ENCODE measurements around the gene MICAL2. TPM values are rescaled to one million over a fixed set of nuclear protein-coding genes. Genes with fewer than 3 reads are reported as not detected.

The MICAL2 gene
- total and polyA plus RNA-seq, 2 of the 13 experiments (the other 11 are each of a cell fraction or from before 2014, with no cell fraction given): 0.78 to 1.1 TPM

- TF ChIP-seq RXRB (CRISPR knock-in tag; IDR thresholded peaks at IDR 0.05; ENCODE audit: borderline replicate concordance) (peak; percentile 64; the same call in 1 of the 2 replicates), AHR (CRISPR knock-in tag; IDR thresholded peaks at IDR 0.05) (no peak), PITX1 (CRISPR knock-in tag; IDR thresholded peaks at IDR 0.05) (peak; percentile 53), GFI1 (CRISPR knock-in tag; IDR thresholded peaks at IDR 0.05; ENCODE audit: borderline replicate concordance) (peak; percentile 94), EP300 (IDR thresholded peaks at IDR 0.05; ENCODE audit: low read depth in 2 of 2, low read length in 2 of 2) (peak in 1 of 2 experiments; percentile 53; a peak in 2 of 4 replicates), EP300 (CRISPR knock-in tag; IDR thresholded peaks at IDR 0.05; ENCODE audit: borderline replicate concordance) (no peak; the same call in 1 of the 2 replicates), IRF2 (CRISPR knock-in tag; IDR thresholded peaks at IDR 0.05) (peak; percentile 38; the same call in 1 of the 2 replicates), CCAR2 (optimal IDR thresholded peaks at IDR 0.05; ENCODE audit: low read depth, low read length) (no peak), HMG20A (CRISPR knock-in tag; IDR thresholded peaks at IDR 0.05; ENCODE audit: borderline replicate concordance) (peak; percentile 48; the same call in 1 of the 2 replicates), ZNF792 (CRISPR knock-in tag; IDR thresholded peaks at IDR 0.05) (peak; percentile 30; the same call in 1 of the 2 replicates), ZNF550 (CRISPR knock-in tag; IDR thresholded peaks at IDR 0.05; ENCODE audit: borderline replicate concordance) (no peak), ERF (CRISPR knock-in tag; IDR thresholded peaks at IDR 0.05) (peak; percentile 37; the same call in 1 of the 2 replicates), ZEB1 (IDR thresholded peaks at IDR 0.05; ENCODE audit: insufficient replicate concordance, low read depth) (peak; percentile 72)
These were observed 108.5 kb downstream of the MICAL2 start (continued) for GRCh38 chr11:12218909-12219308.

DNA sequence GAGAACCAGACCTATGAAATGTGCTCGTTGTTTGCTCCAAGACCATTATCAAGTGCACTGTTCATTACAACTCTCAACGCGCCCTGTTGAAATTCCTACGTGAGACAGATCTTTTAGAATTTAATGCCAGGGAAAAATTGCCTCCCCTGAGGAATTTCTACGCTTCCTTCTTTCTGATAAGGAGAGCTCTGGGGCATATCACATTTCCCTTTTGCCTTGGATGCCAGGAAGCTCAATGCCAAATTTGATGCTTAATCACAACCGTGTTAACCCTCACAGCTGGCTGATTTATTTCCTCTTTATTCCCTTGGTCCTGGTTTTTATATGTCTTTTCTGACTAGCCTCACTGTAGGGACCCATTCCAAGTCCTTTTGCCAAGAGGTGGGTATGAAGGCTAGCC lies 109.4 kb downstream of the MICAL2 start:
- H3K36me3 ChIP-seq (replicated peaks in 1 of 2; ENCODE audit: control insufficient read depth in 1 of 2, insufficient read depth in 2 of 2, low read length in 2 of 2): no peaks in the 10 kb centered on the region
- no peak overlapping the region for H3K4me3 ChIP-seq (replicated peaks in 1 of 3; ENCODE audit: insufficient read depth in 1 of 3, low read depth in 2 of 3, low read length in 3 of 3)
- no peak overlapping the region for H2AFZ ChIP-seq (ENCODE audit: low read length)
- no peaks in the 10 kb centered on the region for H4K20me1 ChIP-seq (ENCODE audit: insufficient read depth, low read length)
- H3K27me3 ChIP-seq (ENCODE audit: control insufficient read depth in 1 of 2, insufficient read depth in 2 of 2, low read length in 2 of 2): no peaks in the 10 kb centered on the region
- ATAC-seq (no peak), FAIRE-seq (no peak), DNase-seq (ENCODE audit: low spot score) (no peak)
- POLR2A ChIA-PET: interaction anchor here (0.9 kb wide), 1 partner anchor 152 kb away, joined by 4 read pairs; no protein-coding TSS in a partner anchor
- no peak overlapping the region for H3K9ac ChIP-seq (ENCODE audit: insufficient read depth, low read depth, low read length)
- in situ Hi-C loops (cut with HindIII; ENCODE audit: extremely low pct_ligation_motif_present, low pct_unique_long_range_greater_than_20kb) (no loop called here), intact Hi-C loops (cut with micrococcal nuclease; ENCODE audit: unreplicated experiment) (no loop called here)
- no TSS peak for BruUV-seq (replicated peaks)
- H3K27ac ChIP-seq (ENCODE audit: extremely low read length, insufficient read depth, low read length): no peak overlapping the region
- no peaks in the 10 kb centered on the region for H3K79me2 ChIP-seq (ENCODE audit: insufficient read depth, low read length)
- H3K4me2 ChIP-seq (ENCODE audit: low read depth, low read length): no peak overlapping the region
- H3K9me3 ChIP-seq (ENCODE audit: low read length): no peaks in the 10 kb centered on the region
- 86% methylated on average over 6 of the region's 6 CpGs for WGBS (ENCODE audit: low lambda C conversion rate)
- CTCF ChIA-PET (ENCODE audit: low intra/inter-chr PET ratio, low total read pairs): no interaction called here
- peaks cover 86% of the 10 kb centered on the region for H3K4me1 ChIP-seq (ENCODE audit: insufficient read depth, low read length)
- TF ChIP-seq HNF1B (CRISPR knock-in tag; IDR thresholded peaks at IDR 0.05) (no peak), ZNF589 (CRISPR knock-in tag; conservative IDR thresholded peaks at IDR 0.05) (no peak), ZNF790 (CRISPR knock-in tag; IDR thresholded peaks at IDR 0.05; ENCODE audit: borderline replicate concordance) (no peak), PBX2 (CRISPR knock-in tag; IDR thresholded peaks at IDR 0.05) (no peak)
- TF ChIP-seq, protein P1, sequence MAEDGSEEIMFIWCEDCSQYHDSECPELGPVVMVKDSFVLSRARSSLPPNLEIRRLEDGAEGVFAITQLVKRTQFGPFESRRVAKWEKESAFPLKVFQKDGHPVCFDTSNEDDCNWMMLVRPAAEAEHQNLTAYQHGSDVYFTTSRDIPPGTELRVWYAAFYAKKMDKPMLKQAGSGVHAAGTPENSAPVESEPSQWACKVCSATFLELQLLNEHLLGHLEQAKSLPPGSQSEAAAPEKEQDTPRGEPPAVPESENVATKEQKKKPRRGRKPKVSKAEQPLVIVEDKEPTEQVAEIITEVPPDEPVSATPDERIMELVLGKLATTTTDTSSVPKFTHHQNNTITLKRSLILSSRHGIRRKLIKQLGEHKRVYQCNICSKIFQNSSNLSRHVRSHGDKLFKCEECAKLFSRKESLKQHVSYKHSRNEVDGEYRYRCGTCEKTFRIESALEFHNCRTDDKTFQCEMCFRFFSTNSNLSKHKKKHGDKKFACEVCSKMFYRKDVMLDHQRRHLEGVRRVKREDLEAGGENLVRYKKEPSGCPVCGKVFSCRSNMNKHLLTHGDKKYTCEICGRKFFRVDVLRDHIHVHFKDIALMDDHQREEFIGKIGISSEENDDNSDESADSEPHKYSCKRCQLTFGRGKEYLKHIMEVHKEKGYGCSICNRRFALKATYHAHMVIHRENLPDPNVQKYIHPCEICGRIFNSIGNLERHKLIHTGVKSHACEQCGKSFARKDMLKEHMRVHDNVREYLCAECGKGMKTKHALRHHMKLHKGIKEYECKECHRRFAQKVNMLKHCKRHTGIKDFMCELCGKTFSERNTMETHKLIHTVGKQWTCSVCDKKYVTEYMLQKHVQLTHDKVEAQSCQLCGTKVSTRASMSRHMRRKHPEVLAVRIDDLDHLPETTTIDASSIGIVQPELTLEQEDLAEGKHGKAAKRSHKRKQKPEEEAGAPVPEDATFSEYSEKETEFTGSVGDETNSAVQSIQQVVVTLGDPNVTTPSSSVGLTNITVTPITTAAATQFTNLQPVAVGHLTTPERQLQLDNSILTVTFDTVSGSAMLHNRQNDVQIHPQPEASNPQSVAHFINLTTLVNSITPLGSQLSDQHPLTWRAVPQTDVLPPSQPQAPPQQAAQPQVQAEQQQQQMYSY (CRISPR knock-in tag; IDR thresholded peaks at IDR 0.05): no peak
